Osteoblast (primary cell): ENCODE measurements around the gene AP2S1. TPM values are rescaled to one million over a fixed set of nuclear protein-coding genes. Genes with fewer than 3 reads are reported as not detected.
"Not testable (repeated sequence)": the region's sequence is repeated elsewhere in the genome, so short reads cannot be mapped to it uniquely, and the experiment has no call there.

Experiments
- DNase-seq: peaks from one replicate; pipeline ENCODE4 v3.0.0; 2011; ENCODE audit warnings: low spot score, mixed read lengths; ENCODE audit not compliant: insufficient read length; ENCODE audit errors: missing footprints
- H2AFZ ChIP-seq: 2 replicates; pipeline ENCODE4 v1.6.0; 2011; ENCODE audit warnings: mild to moderate bottlenecking, low read length
- H3K27ac ChIP-seq: 2 replicates; pipeline ENCODE4 v1.5.1; 2011; ENCODE audit warnings: mild to moderate bottlenecking, low read depth, low read length, moderate library complexity
- H3K27me3 ChIP-seq: 2 replicates; pipeline ENCODE4 v1.6.0; 2012; ENCODE audit warnings: mild to moderate bottlenecking, control low read depth, inconsistent platforms, low read length, moderate library complexity; ENCODE audit not compliant: insufficient read depth
- H3K36me3 ChIP-seq: 2 replicates; pipeline ENCODE4 v1.5.1; 2011; ENCODE audit warnings: mild to moderate bottlenecking, low read length, control low read depth, moderate library complexity; ENCODE audit not compliant: insufficient read depth
- H3K4me1 ChIP-seq: 2 replicates; pipeline ENCODE4 v1.5.1; 2011; ENCODE audit warnings: mild to moderate bottlenecking, low read length, control low read depth, moderate library complexity; ENCODE audit not compliant: insufficient read depth
- H3K4me2 ChIP-seq: 2 replicates; pipeline ENCODE4 v1.6.0; 2011; ENCODE audit warnings: mild to moderate bottlenecking, low read length; ENCODE audit not compliant: insufficient read depth
- H3K4me3 ChIP-seq: fragments of 200-600 bp; sonication (generic); 3 replicates; pipeline ENCODE4 v1.5.1; 2012; ENCODE audit warnings: mild to moderate bottlenecking, low read length, inconsistent platforms; ENCODE audit not compliant: insufficient read depth
- H3K79me2 ChIP-seq: 2 replicates; pipeline ENCODE4 v1.6.0; 2012; ENCODE audit warnings: mild to moderate bottlenecking, low read length, control low read depth, inconsistent platforms; ENCODE audit not compliant: insufficient read depth
- H3K9me3 ChIP-seq: 2 replicates; pipeline ENCODE4 v1.5.1; 2011; ENCODE audit warnings: low read depth, low read length, control low read depth
- H4K20me1 ChIP-seq: 2 replicates; pipeline ENCODE4 v1.6.0; 2012; ENCODE audit warnings: mild to moderate bottlenecking, low read length, control low read depth; ENCODE audit not compliant: insufficient read depth
- total RNA-seq: library from RNA; depleted of rRNA; stranded (reverse); fragments of >200 nt; gene quantifications from 2 replicates; pipeline ENCODE4 v1.2.3, GENCODE V29; 2012
- TF ChIP-seq, protein P1 (sequence below): IDR thresholded peaks from 2 replicates; pipeline ENCODE4 v1.5.1; 2011; ENCODE audit warnings: mild to moderate bottlenecking, low read depth, low read length, moderate library complexity; ENCODE audit errors: extremely low read depth

AP2S1 gene
- total RNA-seq, 1 donor = 136 TPM

DNA sequence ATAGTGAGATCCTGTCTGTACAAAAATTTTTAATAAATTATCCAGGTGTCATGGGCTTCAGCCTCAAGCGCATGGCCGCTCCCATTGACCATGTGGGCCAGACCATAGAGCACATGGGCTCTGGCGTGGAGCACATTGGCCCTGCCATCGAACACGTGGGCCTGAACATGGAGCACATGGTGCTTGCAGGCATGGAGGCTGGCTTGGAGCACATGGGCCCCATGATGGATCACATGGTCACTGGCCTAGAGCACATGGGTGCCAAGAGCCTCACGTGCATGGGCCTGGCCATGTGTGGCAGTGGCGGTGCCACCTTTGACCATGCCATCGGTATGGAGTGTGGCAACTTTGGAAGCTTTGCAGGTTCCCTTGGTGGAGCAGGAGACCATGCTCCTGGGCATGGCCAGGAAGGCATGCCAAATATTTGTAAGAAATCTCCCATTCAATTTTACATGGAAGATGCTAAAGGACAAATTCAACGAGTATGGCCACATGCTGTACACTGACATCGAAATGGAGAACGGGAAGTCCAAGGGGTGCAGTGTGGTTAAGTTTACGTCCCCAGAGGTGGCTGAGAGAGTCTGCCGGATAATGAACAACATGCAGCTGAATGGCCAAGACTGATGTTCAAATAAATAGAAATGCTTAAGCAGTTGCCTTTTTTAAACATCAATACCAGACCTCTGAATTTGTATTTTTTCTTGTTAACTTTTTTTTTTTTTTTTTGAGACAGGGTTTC lies 40.9 kb downstream of the AP2S1 start:
- Histone ChIP-seq H3K36me3 (no peaks in the 10 kb centered on the region), H3K79me2 (no peaks in the 10 kb centered on the region), H4K20me1 (no peaks in the 10 kb centered on the region), H3K27me3 (no peaks in the 10 kb centered on the region), H2AFZ (no peak overlapping the region), H3K4me1 (no peaks in the 10 kb centered on the region), H3K9me3 (no peaks in the 10 kb centered on the region), H3K27ac (no peak overlapping the region), H3K4me2 (no peak overlapping the region), H3K4me3 (no peak overlapping the region)
- DNase-seq = peak; percentile 31
- TF ChIP-seq, protein P1, sequence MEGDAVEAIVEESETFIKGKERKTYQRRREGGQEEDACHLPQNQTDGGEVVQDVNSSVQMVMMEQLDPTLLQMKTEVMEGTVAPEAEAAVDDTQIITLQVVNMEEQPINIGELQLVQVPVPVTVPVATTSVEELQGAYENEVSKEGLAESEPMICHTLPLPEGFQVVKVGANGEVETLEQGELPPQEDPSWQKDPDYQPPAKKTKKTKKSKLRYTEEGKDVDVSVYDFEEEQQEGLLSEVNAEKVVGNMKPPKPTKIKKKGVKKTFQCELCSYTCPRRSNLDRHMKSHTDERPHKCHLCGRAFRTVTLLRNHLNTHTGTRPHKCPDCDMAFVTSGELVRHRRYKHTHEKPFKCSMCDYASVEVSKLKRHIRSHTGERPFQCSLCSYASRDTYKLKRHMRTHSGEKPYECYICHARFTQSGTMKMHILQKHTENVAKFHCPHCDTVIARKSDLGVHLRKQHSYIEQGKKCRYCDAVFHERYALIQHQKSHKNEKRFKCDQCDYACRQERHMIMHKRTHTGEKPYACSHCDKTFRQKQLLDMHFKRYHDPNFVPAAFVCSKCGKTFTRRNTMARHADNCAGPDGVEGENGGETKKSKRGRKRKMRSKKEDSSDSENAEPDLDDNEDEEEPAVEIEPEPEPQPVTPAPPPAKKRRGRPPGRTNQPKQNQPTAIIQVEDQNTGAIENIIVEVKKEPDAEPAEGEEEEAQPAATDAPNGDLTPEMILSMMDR = no peak

DNA sequence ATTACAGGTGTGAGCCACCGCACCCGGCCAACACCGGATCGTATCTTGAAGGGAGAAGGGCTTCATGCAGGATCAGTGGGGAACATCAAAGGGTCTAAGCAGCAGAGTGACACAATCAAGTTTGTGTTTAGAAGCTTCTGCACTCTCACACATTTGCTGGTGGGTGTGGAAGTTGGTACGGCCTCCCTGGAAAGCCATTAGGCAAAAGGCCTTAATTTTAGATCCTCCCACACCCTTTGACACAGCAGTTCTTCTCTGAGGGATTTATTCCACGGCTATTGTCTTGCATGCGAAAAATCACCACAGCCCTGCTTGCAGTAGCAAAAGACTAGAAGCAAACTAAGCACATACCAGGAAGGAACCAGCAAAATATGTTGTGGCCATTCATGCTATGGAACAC lies 44.0 kb downstream of the AP2S1 start:
- no peak overlapping the region for H3K27ac ChIP-seq
- no peaks in the 10 kb centered on the region for H3K9me3 ChIP-seq
- H3K79me2 ChIP-seq = no peaks in the 10 kb centered on the region
- no peaks in the 10 kb centered on the region for H3K36me3 ChIP-seq
- no peak overlapping the region for H2AFZ ChIP-seq
- H3K4me1 ChIP-seq = no peaks in the 10 kb centered on the region
- TF ChIP-seq, protein P1 = no peak
- H4K20me1 ChIP-seq = no peaks in the 10 kb centered on the region
- DNase-seq = no peak
- H3K4me3 ChIP-seq = no peak overlapping the region
- H3K4me2 ChIP-seq = no peak overlapping the region
- no peaks in the 10 kb centered on the region for H3K27me3 ChIP-seq

DNA sequence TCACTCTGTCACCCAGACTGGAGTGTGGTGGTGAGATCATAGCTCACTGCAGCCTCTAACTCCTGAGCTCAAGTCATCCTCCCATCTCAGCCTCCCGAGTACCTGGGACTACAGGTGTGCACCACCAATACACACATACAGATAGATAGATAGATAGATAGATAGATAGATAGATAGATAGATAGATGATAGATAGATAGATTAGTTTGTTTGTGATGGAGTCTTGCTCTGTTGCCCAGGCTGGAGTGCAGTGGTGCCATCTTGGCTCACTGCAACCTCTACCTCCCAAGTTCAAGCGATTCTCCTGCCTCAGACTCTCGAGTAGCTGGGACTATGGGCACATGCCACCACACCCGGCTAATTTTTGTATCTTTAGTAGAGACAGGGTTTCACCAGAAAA lies 46.2 kb downstream of the AP2S1 start:
- H3K4me2 ChIP-seq, H3K4me1 ChIP-seq, H3K27ac ChIP-seq, DNase-seq, H4K20me1 ChIP-seq, H3K27me3 ChIP-seq, H3K9me3 ChIP-seq, H3K36me3 ChIP-seq, H3K79me2 ChIP-seq, H2AFZ ChIP-seq, H3K4me3 ChIP-seq: not testable (repeated sequence)

DNA sequence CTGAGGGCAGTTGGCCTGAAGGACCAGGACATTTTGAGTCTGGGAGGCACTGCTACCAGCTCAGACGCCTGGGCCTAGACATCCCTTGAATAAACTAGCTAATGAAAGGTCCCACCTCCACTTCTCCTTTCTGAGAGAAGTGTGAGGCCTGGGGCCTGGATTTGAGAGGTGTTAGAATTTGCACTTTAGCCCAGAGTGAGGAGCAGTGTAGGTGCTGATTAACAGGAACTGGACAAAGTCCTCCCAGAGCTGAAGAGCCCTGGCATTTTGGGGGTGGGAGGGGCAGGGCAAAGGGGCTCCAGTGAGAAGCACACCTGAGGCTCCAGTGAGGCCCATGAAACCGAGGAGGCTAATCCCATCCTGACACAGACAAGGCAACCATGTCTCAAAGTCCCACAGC lies 47.1 kb downstream of the AP2S1 start:
- Histone ChIP-seq H3K79me2 (no peaks in the 10 kb centered on the region), H3K9me3 (no peaks in the 10 kb centered on the region), H3K4me1 (no peaks in the 10 kb centered on the region), H3K27me3 (no peaks in the 10 kb centered on the region), H4K20me1 (no peaks in the 10 kb centered on the region), H3K4me2 (no peak overlapping the region), H2AFZ (no peak overlapping the region), H3K36me3 (no peaks in the 10 kb centered on the region), H3K27ac (no peak overlapping the region), H3K4me3 (no peak overlapping the region)
- DNase-seq = no peak
- TF ChIP-seq, protein P1 = no peak
